BJ (cell line): Measurements from ENCODE around the gene MLLT10. TPM values are rescaled to one million over a fixed set of nuclear protein-coding genes. Genes with fewer than 3 reads are reported as not detected.

Experiments
- CTCF ChIA-PET: fragments of 350-600 bp; formaldehyde crosslinking; extraction: SDS; loops from one replicate; lab custom pipeline; 2021; ENCODE audit warnings: antibody characterized with exemption, inconsistent platforms; lab: Yijun Ruan, JAX
- POLR2A ChIA-PET: fragments of 300-600 bp; sonication (Branson Sonifier 250); formaldehyde crosslinking; extraction: SDS; loops from one replicate; lab custom pipeline; 2021; ENCODE audit warnings: antibody characterized with exemption; lab: Charles Lee
- DNase-seq: peaks from one replicate; pipeline ENCODE4 v3.0.0-alpha.2; 2011; ENCODE audit warnings: low read depth
- H3K27me3 ChIP-seq: 2 replicates; pipeline ENCODE4 v1.6.0; 2011; ENCODE audit warnings: low read length; ENCODE audit not compliant: control insufficient read depth, insufficient read depth
- H3K36me3 ChIP-seq: 2 replicates; pipeline ENCODE4 v1.5.1; 2011; ENCODE audit warnings: low read length; ENCODE audit not compliant: control insufficient read depth, insufficient read depth
- H3K4me3 ChIP-seq: 2 replicates; pipeline ENCODE4 v1.5.1; 2011; ENCODE audit warnings: low read depth, mild to moderate bottlenecking, control low read depth, low read length
- polyA plus RNA-seq: library from polyadenylated mRNA; depleted of rRNA; stranded (reverse); fragments of >200 nt; gene quantifications from 2 replicates; pipeline ENCODE4 v1.2.3, GENCODE V29; 2011
- TF ChIP-seq, protein P1 (sequence below): IDR thresholded peaks from 2 replicates; pipeline ENCODE4 v1.5.1; 2011; ENCODE audit warnings: low read depth, mild to moderate bottlenecking, control low read depth, inconsistent platforms, low read length, moderate library complexity; ENCODE audit not compliant: insufficient read depth

The MLLT10 gene
- polyA plus RNA-seq, 1 experiment, result 30.2 TPM

DNA sequence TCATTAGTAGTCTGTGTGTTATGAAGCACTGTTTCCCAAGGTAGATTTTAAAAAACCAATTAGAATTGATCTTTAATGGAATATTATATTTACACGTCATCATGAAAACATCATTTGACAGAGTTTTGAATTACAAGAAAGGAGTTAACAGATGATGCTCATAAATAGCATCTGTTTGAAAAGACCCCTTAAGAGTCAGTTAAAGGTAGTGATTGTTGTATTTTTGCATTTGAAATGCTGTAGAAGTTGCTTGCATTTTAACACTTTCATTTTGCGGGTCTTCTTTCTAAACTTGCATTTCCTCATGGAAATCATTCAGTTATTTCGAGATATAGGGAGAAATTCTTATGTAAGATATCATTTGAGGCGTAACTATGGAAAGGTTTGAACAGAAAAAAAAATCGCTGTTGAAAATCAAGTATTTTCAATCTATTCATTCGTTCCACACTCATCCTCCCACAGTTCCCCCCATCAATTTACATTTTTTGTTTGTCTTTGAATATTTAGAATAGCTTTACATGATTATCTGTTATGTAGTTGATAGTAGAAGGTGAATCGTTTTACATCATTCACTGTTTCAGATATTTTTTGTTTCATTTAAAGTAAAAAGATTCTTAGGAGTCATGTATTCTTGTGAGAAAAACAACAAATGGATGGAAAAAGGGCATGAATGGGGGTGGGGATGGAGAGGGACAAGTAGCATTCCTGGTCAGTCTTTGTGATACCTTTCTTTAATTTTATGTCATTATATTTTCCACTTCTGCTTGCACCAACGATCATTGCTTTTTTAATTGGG is 5.6 kb upstream of the MLLT10 start:
- DNase-seq, result no peak
- TF ChIP-seq, protein P1, sequence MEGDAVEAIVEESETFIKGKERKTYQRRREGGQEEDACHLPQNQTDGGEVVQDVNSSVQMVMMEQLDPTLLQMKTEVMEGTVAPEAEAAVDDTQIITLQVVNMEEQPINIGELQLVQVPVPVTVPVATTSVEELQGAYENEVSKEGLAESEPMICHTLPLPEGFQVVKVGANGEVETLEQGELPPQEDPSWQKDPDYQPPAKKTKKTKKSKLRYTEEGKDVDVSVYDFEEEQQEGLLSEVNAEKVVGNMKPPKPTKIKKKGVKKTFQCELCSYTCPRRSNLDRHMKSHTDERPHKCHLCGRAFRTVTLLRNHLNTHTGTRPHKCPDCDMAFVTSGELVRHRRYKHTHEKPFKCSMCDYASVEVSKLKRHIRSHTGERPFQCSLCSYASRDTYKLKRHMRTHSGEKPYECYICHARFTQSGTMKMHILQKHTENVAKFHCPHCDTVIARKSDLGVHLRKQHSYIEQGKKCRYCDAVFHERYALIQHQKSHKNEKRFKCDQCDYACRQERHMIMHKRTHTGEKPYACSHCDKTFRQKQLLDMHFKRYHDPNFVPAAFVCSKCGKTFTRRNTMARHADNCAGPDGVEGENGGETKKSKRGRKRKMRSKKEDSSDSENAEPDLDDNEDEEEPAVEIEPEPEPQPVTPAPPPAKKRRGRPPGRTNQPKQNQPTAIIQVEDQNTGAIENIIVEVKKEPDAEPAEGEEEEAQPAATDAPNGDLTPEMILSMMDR, result no peak
- no peaks in the 10 kb centered on the region for H3K27me3 ChIP-seq
- H3K4me3 ChIP-seq, result no peak overlapping the region
- CTCF ChIA-PET, result interaction anchor here (1.4 to 1.6 kb wide), 2 partner anchors 10 to 33 kb away, joined by 5 to 9 read pairs; no protein-coding TSS in a partner anchor
- no peaks in the 10 kb centered on the region for H3K36me3 ChIP-seq
- POLR2A ChIA-PET, result no interaction called here

DNA sequence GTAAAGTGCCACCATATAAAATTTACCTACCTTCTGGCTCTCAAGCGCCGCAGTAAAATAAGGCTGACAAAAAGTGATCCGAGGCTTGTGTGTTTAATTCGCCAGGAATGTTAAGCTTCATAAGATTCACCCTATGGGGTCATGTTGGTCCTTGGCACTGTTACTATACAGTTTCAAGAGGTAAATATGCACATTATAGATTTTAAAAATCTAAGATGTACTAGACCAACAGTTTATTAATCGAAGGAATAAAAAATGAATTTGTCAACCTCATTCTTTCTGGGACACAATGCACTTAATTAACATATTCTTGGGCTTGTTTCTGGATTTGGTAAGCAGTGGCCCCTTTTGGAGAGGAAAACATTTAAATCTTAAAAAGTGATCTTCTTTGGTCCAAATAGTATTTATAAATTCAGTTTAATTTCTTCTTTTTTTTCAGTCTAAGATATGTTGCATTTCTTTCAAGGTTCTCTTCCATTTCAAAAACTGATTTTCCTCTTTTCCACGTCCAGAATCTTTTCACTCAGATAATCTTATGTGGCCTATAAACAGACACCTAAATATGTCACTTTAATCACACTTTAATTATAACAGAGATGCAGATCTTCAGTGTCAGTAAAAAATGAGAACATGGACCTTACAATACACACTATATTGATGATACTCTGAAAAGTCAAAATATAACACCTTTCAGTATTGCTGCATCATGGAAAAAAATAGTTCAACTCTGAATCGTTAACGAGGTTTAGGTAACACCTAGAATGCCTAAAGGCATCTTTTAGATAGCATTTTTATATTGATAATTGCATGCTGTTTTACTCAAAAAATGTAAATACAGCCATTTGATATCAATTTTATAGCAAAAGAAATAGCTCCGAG is 4.8 kb upstream of the MLLT10 start:
- CTCF ChIA-PET, result no interaction called here
- TF ChIP-seq, protein P1, result no peak
- no peak for DNase-seq
- no peaks in the 10 kb centered on the region for H3K27me3 ChIP-seq
- POLR2A ChIA-PET, result no interaction called here
- H3K36me3 ChIP-seq, result no peaks in the 10 kb centered on the region
- no peak overlapping the region for H3K4me3 ChIP-seq

GRCh38 chr10:21530168-21530567 is 3.9 kb upstream of the MLLT10 start:
- ChIA-PET POLR2A (no interaction called here), CTCF (no interaction called here)
- Histone ChIP-seq H3K36me3 (no peaks in the 10 kb centered on the region), H3K27me3 (no peaks in the 10 kb centered on the region), H3K4me3 (no peak overlapping the region)
- TF ChIP-seq, protein P1, result no peak
- DNase-seq, result no peak

GRCh38 chr10:21530641-21531040 is 3.4 kb upstream of the MLLT10 start:
- CTCF ChIA-PET, result no interaction called here
- no peak for DNase-seq
- H3K4me3 ChIP-seq, result no peak overlapping the region
- no peaks in the 10 kb centered on the region for H3K27me3 ChIP-seq
- POLR2A ChIA-PET, result no interaction called here
- TF ChIP-seq, protein P1, result no peak
- no peaks in the 10 kb centered on the region for H3K36me3 ChIP-seq

GRCh38 chr10:21531164-21531563 is 2.9 kb upstream of the MLLT10 start:
- H3K4me3 ChIP-seq, result no peak overlapping the region
- POLR2A ChIA-PET, result interaction anchor here (0.6 kb wide), 1 partner anchor 290 kb away, joined by 4 read pairs; no protein-coding TSS in a partner anchor

More at GRCh38 chr10:21531164-21531563, 2.9 kb upstream of the MLLT10 start:
- Histone ChIP-seq H3K36me3 (no peaks in the 10 kb centered on the region), H3K27me3 (no peaks in the 10 kb centered on the region)
- no peak for DNase-seq
- CTCF ChIA-PET, result no interaction called here
- TF ChIP-seq, protein P1, result no peak
